ENCODE data around the gene PLXNB3. TPM values are rescaled to one million over a fixed set of nuclear protein-coding genes. Genes with fewer than 3 reads are reported as not detected.
"Not testable (repeated sequence)": the region's sequence is repeated elsewhere in the genome, so short reads cannot be mapped to it uniquely, and the experiment has no call there.

Gene PLXNB3
- total RNA-seq, 2 donors from 2014 or later: 0.25 to 2.9 TPM

DNA sequence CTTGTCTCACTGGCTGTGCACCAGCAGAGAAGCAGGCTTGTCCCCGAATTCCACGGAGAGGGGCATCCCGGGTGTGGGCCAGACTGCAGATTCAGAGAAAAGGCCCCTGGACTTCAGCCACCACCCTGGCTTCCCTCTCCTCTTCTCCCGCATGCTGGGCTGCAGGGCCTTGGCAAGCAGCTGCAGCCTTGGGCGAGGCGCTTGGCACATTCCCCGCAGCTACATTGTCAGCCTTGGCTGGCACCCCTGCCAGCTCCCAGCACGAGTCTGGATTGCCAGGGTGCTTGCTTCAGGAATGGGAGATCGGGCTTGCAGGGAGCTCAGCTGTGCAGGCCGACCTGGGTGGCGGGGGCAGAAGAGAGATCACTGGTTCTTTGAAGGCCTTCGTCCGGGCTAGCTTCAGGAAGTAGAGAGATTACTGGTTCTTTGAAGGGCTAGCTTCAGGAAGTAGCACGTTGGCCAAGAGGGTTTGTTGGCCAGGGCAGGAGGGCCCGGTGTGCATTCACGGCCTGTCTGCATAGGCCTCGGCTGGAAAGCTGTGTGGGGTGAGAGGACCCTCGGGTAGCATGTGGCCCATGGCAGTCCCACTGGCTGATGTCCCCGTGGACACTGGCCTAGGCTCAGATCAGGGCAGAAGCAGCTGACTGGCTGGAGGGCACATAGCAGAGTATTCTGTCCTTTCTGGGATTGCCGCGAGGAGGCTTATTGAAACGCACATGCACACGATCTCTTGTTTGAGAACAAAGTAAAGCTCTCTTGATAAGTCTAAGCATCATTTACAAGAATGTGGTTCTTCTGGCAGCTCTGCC is 36.7 kb upstream of the PLXNB3 start:
- H3K9me3 ChIP-seq (ENCODE audit: control insufficient read depth, low read length, poor library complexity, severe bottlenecking): no peaks in the 10 kb centered on the region
- DNase-seq (no peak), ATAC-seq (no peak)
- Mint-ChIP-seq H3K27me3 (no peaks in the 10 kb centered on the region), H3K4me3 (peak overlapping the region; percentile 70), H3K36me3 (ENCODE audit: low read depth) (no peaks in the 10 kb centered on the region), H3K4me1 (peaks cover 11% of the 10 kb centered on the region), H3K27ac (peak overlapping the region; percentile 86)

DNA sequence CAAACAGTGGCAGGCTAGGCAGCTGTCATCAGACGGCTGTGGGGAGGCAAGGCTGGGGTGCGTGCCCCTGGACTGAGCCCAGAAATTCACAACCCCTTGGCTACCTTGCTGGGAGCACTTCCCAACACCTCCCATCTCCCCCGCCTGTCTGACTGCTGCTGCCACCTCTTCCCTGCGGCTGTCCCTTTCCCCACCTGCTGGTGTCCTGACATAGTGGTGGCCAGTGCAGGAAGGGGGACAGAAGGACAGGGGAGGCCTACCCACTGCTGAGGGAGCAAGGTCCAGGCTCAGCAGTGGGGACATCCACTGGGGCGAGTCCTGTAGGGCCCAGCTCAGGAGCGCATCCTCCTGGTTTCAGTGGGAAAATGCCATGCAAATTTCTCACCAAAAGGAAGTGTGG is 36.0 kb upstream of the PLXNB3 start:
- Mint-ChIP-seq H3K4me1 (peaks cover 9% of the 10 kb centered on the region), H3K36me3 (ENCODE audit: low read depth) (no peaks in the 10 kb centered on the region), H3K4me3 (no peak overlapping the region), H3K27me3 (no peaks in the 10 kb centered on the region), H3K27ac (peak overlapping the region; percentile 86)
- ATAC-seq (no peak), DNase-seq (no peak)
- no peaks in the 10 kb centered on the region for H3K9me3 ChIP-seq (ENCODE audit: control insufficient read depth, low read length, poor library complexity, severe bottlenecking)

DNA sequence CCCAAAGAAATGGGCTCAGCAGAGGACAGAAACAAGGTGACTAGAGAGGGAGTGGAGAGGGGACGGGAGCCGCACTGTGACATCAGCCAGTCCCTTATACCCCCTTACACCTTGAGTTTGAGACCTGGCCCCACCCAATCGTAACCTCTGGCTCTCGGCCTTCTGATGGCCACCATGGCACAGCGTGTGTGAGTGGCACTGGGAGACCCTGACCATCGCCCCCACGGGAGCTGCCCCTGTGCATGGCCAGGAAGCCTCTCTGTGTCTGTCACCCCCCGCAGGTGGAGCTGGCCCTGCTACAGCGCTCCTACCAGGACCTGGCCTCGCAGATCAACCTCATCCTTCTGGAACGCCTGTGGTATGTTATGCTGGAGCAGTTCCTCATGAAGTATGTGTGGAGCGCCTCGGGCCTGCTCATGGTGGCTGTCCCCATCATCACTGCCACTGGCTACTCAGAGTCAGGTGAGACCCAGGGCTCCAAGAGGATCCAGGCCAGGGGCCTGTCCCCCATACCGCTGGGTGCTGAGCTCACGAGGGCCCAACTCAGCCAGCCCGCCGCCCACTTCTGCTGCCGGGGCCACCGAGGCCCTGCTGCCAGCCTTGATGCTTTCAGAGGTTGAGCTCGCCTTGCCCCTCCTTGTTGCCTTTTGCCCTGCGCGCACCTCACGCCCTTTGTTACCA is 35.0 kb upstream of the PLXNB3 start:
- H3K9me3 ChIP-seq (ENCODE audit: control insufficient read depth, low read length, poor library complexity, severe bottlenecking): no peaks in the 10 kb centered on the region
- Mint-ChIP-seq H3K4me1 (peaks cover 9% of the 10 kb centered on the region), H3K27me3 (no peaks in the 10 kb centered on the region), H3K4me3 (no peak overlapping the region), H3K36me3 (ENCODE audit: low read depth) (no peaks in the 10 kb centered on the region), H3K27ac (peak overlapping the region; percentile 47)
- ATAC-seq (no peak), DNase-seq (no peak)

DNA sequence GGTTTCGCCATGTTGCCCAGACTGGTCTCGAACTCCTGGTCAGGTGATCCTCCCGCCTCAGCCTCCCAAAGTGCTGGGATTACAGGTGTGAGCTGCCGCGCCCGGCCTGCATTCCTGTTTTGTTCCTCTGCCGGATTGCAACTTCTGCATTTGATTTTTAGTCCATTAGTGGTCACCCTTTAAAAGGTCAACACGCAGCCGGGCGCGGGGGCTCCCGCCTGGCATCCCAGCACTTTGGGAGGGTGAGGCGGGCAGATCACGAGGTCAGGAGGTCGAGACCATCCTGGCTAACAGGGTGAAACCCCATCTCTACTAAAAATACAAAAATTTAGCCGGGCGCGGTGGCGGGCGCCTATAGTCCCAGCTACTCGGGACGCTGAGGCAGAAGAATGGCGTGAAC is 33.9 kb upstream of the PLXNB3 start:
- not testable (repeated sequence) for DNase-seq; H3K4me3 Mint-ChIP-seq; H3K27ac Mint-ChIP-seq; H3K36me3 Mint-ChIP-seq (ENCODE audit: low read depth); ATAC-seq; H3K27me3 Mint-ChIP-seq; H3K9me3 ChIP-seq (ENCODE audit: control insufficient read depth, low read length, poor library complexity, severe bottlenecking)
- peaks cover 14% of the 10 kb centered on the region for H3K4me1 Mint-ChIP-seq

DNA sequence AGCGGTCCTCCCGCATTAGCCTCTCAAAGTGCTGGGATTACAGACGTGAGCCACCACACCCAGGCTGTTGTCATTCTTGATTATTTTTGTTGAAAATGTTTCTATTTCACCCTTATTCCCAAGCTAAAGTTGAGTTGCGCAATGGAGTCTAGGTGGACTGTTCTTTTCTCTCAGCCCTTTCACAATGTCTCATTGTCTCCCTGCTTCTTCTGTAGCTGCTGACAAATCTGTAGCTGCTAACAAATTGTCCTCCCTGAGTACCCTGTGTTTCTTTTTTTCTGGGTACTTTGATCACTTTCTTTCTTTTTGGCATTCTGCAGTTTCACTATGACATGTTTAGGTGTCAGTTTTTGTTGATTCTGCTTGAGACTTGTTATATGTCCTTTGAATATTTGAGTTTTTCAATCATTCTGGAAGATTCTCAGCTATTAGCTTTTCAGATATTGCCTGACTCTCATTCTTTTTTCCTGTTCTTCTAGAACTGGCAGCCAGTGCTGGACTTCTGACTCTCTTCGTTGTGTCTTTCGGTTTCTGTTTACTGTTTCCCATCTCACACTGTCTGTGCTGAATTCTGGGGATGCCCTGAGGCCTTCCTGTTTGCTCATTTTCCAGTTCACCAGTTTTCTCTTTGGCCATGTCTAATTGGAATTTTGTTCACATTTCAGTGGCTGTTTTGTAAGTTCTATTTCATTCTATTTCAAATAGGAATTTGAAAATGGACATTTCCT is 32.8 kb upstream of the PLXNB3 start:
- Mint-ChIP-seq H3K27ac (no peak overlapping the region), H3K27me3 (no peaks in the 10 kb centered on the region), H3K4me3 (no peak overlapping the region), H3K4me1 (peaks cover 20% of the 10 kb centered on the region), H3K36me3 (ENCODE audit: low read depth) (no peaks in the 10 kb centered on the region)
- DNase-seq (no peak), ATAC-seq (no peak)
- H3K9me3 ChIP-seq (ENCODE audit: control insufficient read depth, low read length, poor library complexity, severe bottlenecking): no peaks in the 10 kb centered on the region

DNA sequence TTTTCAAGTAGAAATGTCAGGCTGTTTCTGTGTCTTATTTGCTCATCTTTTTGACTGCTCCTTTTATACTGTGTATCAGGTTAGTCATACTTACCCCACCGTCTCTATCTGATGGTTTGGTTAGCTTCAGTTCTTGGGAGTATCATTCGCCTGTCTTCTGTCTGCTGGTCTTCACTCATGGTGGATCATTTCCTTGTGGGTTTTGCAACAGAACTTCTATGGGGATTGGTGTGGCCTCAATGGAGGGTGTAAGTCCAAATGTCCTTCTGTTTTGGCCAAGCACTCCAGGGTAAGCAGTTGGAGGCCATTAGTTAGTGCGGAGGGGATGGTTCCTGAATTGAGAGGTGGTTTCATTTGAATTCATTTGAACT is 32.2 kb upstream of the PLXNB3 start:
- ATAC-seq (no peak), DNase-seq (no peak)
- peaks cover 18% of the 10 kb centered on the region for H3K4me1 Mint-ChIP-seq
- H3K9me3 ChIP-seq (ENCODE audit: control insufficient read depth, low read length, poor library complexity, severe bottlenecking): no peaks in the 10 kb centered on the region
- no peaks in the 10 kb centered on the region for H3K36me3 Mint-ChIP-seq (ENCODE audit: low read depth)
- H3K27ac Mint-ChIP-seq: no peak overlapping the region
- H3K27me3 Mint-ChIP-seq: no peaks in the 10 kb centered on the region
- H3K4me3 Mint-ChIP-seq: no peak overlapping the region

DNA sequence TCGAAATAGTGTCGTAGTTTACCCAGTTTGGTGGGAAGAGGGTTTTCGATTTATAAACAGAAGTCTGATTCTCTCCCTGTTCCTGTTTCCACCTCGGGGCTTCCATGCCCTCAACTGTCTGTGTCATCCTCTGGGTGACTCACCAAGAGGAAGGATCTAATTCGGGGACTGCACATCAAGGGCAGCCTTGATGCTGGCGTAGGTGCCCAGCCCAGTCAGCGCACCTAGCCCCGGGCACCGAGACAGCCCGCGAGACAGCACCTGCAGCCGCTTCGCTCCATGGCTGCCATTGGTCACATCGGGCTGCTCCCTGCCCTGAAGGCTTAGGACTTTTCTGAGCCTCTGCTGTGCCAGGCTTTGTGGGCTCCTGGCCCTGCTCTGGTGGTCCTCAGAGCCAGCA is 31.6 kb upstream of the PLXNB3 start:
- Mint-ChIP-seq H3K4me1 (peaks cover 17% of the 10 kb centered on the region), H3K4me3 (no peak overlapping the region), H3K27ac (no peak overlapping the region), H3K36me3 (ENCODE audit: low read depth) (no peaks in the 10 kb centered on the region), H3K27me3 (no peaks in the 10 kb centered on the region)
- no peak for ATAC-seq
- no peak for DNase-seq
- H3K9me3 ChIP-seq (ENCODE audit: control insufficient read depth, low read length, poor library complexity, severe bottlenecking): no peaks in the 10 kb centered on the region

DNA sequence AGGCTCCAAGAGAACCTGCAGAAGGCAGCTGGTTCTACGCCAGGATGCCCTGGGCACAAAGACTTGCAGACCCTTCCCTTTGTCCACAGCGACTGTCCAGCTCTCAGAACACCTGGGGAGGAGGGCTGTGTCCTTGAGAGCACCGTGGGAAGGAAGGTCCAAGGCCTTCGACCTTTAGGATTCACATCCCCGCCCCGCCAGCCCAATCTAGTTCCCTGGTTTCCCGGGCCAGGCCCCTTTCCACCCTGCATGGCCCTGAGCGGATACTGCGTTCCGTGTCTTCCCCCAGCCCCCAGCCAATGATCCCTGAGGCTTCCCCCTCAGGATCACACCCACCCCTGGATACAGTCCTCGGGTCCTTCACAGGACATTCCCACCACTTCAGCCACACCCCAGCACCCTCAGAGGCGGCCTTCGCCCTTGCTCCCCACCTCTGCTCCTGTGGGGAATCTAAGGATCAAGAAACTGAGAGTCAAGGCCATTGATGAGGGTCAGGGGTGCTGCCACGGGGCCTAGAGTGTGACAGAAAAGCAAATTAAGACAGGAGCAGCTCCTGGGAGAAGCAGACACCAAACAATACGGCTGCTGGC is 30.3 kb upstream of the PLXNB3 start:
- ATAC-seq (no peak), DNase-seq (no peak)
- no peak overlapping the region for H3K4me3 Mint-ChIP-seq
- no peaks in the 10 kb centered on the region for H3K36me3 Mint-ChIP-seq (ENCODE audit: low read depth)
- no peaks in the 10 kb centered on the region for H3K27me3 Mint-ChIP-seq
- no peaks in the 10 kb centered on the region for H3K9me3 ChIP-seq (ENCODE audit: control insufficient read depth, low read length, poor library complexity, severe bottlenecking)
- H3K27ac Mint-ChIP-seq: no peak overlapping the region
- H3K4me1 Mint-ChIP-seq: peaks cover 17% of the 10 kb centered on the region

DNA sequence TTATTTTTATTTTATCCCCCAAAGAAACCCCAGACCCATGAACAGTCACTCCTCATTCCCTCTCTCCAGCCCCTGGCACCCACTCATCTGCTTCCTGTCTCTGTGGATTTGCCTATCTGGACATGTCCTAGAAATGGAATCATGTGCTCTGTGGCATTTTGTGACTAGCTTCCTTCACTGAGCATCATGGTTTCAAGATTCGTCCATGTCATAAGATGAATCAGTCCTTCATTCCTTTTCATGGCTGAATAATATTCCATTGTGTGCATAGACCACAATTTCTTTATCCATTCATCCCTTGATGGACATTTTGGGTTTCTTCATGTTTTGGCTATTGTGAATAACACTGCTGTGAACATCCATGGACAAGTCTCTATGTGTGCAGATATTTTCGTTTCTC is 29.2 kb upstream of the PLXNB3 start:
- no peak for ATAC-seq
- no peaks in the 10 kb centered on the region for H3K9me3 ChIP-seq (ENCODE audit: control insufficient read depth, low read length, poor library complexity, severe bottlenecking)
- H3K27ac Mint-ChIP-seq: no peak overlapping the region
- no peak for DNase-seq
- peaks cover 14% of the 10 kb centered on the region for H3K4me1 Mint-ChIP-seq
- no peaks in the 10 kb centered on the region for H3K36me3 Mint-ChIP-seq (ENCODE audit: low read depth)
- peak overlapping the region; percentile 47 for H3K4me3 Mint-ChIP-seq
- no peaks in the 10 kb centered on the region for H3K27me3 Mint-ChIP-seq

DNA sequence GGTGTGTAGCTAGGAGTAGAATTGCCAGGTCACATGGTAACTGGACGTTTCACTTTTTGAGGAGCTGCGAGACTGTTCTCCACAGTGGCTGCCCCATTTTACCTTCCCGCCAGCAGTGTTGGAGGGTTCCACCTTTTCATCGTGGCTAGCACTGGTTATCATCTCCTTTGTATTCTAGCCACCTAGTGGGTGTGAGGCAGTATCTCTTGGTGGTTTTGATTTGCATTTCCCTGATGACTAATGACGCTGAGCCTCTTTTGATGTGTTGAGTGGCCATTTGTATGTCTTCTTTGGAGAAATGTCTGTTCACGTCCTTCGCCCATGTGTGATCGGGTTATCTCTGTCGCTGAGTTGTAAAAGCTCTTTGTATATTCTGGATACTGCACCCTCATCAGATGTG is 28.8 kb upstream of the PLXNB3 start:
- ATAC-seq: peak; percentile 86
- Mint-ChIP-seq H3K27me3 (no peaks in the 10 kb centered on the region), H3K4me3 (peak overlapping the region; percentile 47), H3K4me1 (peaks cover 15% of the 10 kb centered on the region), H3K36me3 (ENCODE audit: low read depth) (no peaks in the 10 kb centered on the region), H3K27ac (no peak overlapping the region)
- no peaks in the 10 kb centered on the region for H3K9me3 ChIP-seq (ENCODE audit: control insufficient read depth, low read length, poor library complexity, severe bottlenecking)
- no peak for DNase-seq

DNA sequence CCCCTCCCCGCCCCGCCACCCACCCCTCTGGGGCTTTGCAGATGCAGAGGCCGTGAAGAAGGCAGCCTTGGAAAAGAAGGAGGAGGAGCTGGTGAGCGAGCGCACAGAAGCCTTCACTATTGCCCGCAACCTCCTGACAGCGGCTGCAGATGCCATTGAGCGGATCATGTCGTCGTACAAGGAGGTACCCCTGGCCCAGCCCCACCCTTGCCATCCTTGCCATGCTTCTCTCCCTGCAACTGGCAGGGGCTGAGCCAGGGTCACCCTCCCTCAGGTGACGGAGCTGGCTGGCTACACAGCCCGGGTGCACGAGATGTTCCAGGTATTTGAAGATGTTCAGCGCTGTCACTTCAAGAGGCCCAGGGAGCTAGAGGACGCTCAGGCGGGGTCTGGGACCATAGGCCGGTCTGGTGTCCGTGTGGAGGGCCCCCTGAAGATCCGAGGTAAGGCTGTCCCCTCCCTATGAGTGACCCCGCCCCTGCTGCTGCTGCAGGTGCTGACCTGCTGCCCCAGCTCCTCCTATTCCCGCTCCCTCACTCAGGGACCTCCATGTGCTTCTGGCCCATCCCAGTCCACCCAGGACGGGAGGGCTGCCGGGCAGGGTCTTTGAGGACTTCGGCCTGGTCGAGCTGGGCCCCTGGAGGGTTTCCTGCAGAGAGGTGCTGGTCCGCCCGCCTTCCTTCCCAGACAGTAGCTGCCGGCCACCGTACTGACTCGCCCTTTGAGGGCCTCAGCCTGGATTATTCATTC is 27.8 kb upstream of the PLXNB3 start:
- ATAC-seq (no peak), DNase-seq (no peak)
- H3K36me3 Mint-ChIP-seq (ENCODE audit: low read depth): no peaks in the 10 kb centered on the region
- H3K4me3 Mint-ChIP-seq: no peak overlapping the region
- peaks cover 18% of the 10 kb centered on the region for H3K4me1 Mint-ChIP-seq
- H3K27me3 Mint-ChIP-seq: no peaks in the 10 kb centered on the region
- H3K27ac Mint-ChIP-seq: no peak overlapping the region
- H3K9me3 ChIP-seq (ENCODE audit: control insufficient read depth, low read length, poor library complexity, severe bottlenecking): no peaks in the 10 kb centered on the region

DNA sequence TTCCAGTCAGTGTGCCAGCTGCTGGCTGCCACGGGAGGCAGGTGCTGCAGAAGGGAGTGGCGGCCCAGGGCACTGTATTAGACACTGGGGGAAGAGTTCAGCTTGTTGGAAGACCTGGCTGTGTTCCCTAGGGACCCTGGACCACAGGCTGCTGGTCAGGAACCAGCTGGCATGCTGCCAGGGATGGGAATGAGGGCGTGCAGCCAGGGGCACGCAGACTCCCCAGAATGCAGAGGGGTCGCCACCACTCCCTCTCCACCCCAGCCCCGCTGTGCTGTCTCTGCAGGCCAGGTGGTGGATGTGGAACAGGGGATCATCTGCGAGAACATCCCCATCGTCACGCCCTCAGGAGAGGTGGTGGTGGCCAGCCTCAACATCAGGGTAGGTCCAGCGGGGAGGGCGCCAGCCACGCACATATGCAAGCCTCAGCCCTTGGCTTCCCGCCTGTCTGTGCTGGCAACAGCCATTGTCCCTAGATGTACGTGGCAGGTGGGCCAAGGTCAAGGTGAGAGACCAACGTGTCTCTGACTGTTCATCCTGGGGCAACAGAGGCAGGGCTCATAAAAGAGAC is 27.1 kb upstream of the PLXNB3 start:
- no peak overlapping the region for H3K4me3 Mint-ChIP-seq
- no peak for ATAC-seq
- no peak overlapping the region for H3K27ac Mint-ChIP-seq

More for the DNA sequence above, 27.1 kb upstream of the PLXNB3 start:
- Mint-ChIP-seq H3K27me3 (no peaks in the 10 kb centered on the region), H3K4me1 (peaks cover 21% of the 10 kb centered on the region), H3K36me3 (ENCODE audit: low read depth) (no peaks in the 10 kb centered on the region)
- DNase-seq: no peak
- H3K9me3 ChIP-seq (ENCODE audit: control insufficient read depth, low read length, poor library complexity, severe bottlenecking): no peaks in the 10 kb centered on the region
